Neural cell (in vitro differentiated cells): ENCODE data around the gene ZNF574. TPM values are rescaled to one million over a fixed set of nuclear protein-coding genes. Genes with fewer than 3 reads are reported as not detected.

Experiments used
- H2AFZ ChIP-seq: fragments of 200-600, 300-800 bp; sonication (generic), shearing (Covaris generic); 2 replicates; pipeline ENCODE4 v1.6.0; 2014; ENCODE audit warnings: low read depth, mild to moderate bottlenecking, antibody characterized with exemption, low read length, moderate library complexity
- H3F3A ChIP-seq: fragments of 200-600 bp; shearing (Covaris generic); 2 replicates; pipeline ENCODE4 v1.6.1; 2016; ENCODE audit warnings: mild to moderate bottlenecking, moderate library complexity, mixed read lengths, antibody characterized with exemption, low read length; ENCODE audit not compliant: insufficient read depth, poor library complexity, severe bottlenecking
- H3K27ac ChIP-seq: fragments of 200-600, 300-800 bp; sonication (generic), shearing (Covaris generic); 2 replicates; pipeline ENCODE4 v1.5.1; 2014; ENCODE audit warnings: mild to moderate bottlenecking, low read length, moderate library complexity
- H3K27me3 ChIP-seq: fragments of 300-800, 200-600 bp; sonication (generic), shearing (Covaris generic); 2 replicates; pipeline ENCODE4 v1.6.0; 2014; ENCODE audit warnings: mild to moderate bottlenecking, low read depth, low read length, moderate library complexity; ENCODE audit not compliant: insufficient read depth
- H3K36me3 ChIP-seq: fragments of 300-800, 200-600 bp; sonication (generic), shearing (Covaris generic); 2 replicates; pipeline ENCODE4 v1.5.1; 2014; ENCODE audit warnings: mild to moderate bottlenecking, antibody characterized with exemption, low read length, moderate library complexity; ENCODE audit not compliant: insufficient read depth
- H3K4me2 ChIP-seq: fragments of 300-800, 200-600 bp; sonication (generic), shearing (Covaris generic); 2 replicates; pipeline ENCODE4 v1.6.0; 2014; ENCODE audit warnings: mild to moderate bottlenecking, low read length
- H3K4me3 ChIP-seq: fragments of 300-800, 200-600 bp; sonication (generic), shearing (Covaris generic); 2 replicates; pipeline ENCODE4 v1.5.1; 2014; ENCODE audit warnings: mild to moderate bottlenecking, low read length, moderate library complexity
- H3K79me2 ChIP-seq: fragments of 200-600 bp; shearing (Covaris generic); replicated peaks from 2 replicates; pipeline ENCODE4 v1.6.0; 2014; ENCODE audit warnings: mild to moderate bottlenecking, low read length, moderate library complexity; ENCODE audit not compliant: insufficient read depth
- H3K9ac ChIP-seq: fragments of 300-800, 200-600 bp; sonication (generic), shearing (Covaris generic); 2 replicates; pipeline ENCODE4 v1.6.1; 2016; ENCODE audit warnings: mild to moderate bottlenecking, low read length, mixed read lengths
- H3K9me2 ChIP-seq: fragments of 200-600 bp; shearing (Covaris generic); 2 replicates; pipeline ENCODE4 v1.6.1; 2016; ENCODE audit warnings: mild to moderate bottlenecking, low read length, mixed read lengths; ENCODE audit not compliant: insufficient read depth
- H3K9me3 ChIP-seq: fragments of 200-600, 300-800 bp; sonication (generic), shearing (Covaris generic); 2 replicates; pipeline ENCODE4 v1.6.1; 2016; ENCODE audit warnings: mild to moderate bottlenecking, mixed run types, low read length, moderate library complexity, mixed read lengths
- H4K20me1 ChIP-seq: fragments of 200-600 bp; shearing (Covaris generic); 2 replicates; pipeline ENCODE4 v1.6.1; 2016; ENCODE audit warnings: mild to moderate bottlenecking, mixed run types; ENCODE audit not compliant: insufficient read depth
- CTCF ChIP-seq: fragments of 450-650 bp; IDR thresholded peaks from 2 replicates; pipeline ENCODE4 v1.5.1; 2014; ENCODE audit warnings: antibody characterized with exemption, mild to moderate bottlenecking, moderate library complexity; ENCODE audit not compliant: poor library complexity, severe bottlenecking
- EP300 ChIP-seq: fragments of 450-650 bp; conservative IDR thresholded peaks from 2 replicates; pipeline ENCODE4 v1.6.1; 2014; ENCODE audit warnings: antibody characterized with exemption, mild to moderate bottlenecking, moderate library complexity; ENCODE audit not compliant: poor library complexity, severe bottlenecking
- EZH2 ChIP-seq: fragments of 200-600, 300-800 bp; shearing (Covaris generic), sonication (generic); IDR thresholded peaks from 2 replicates; pipeline ENCODE4 v1.6.1; 2014; ENCODE audit warnings: antibody characterized with exemption, low read length, borderline replicate concordance, mild to moderate bottlenecking; ENCODE audit not compliant: insufficient read depth, poor library complexity, severe bottlenecking
- MXI1 ChIP-seq: fragments of 450-650 bp; conservative IDR thresholded peaks from 2 replicates; pipeline ENCODE4 v1.6.1; 2014; ENCODE audit warnings: antibody characterized with exemption, mild to moderate bottlenecking; ENCODE audit not compliant: poor library complexity, severe bottlenecking
- POLR2AphosphoS5 ChIP-seq: IDR thresholded peaks from 2 replicates; pipeline ENCODE4 v1.6.1; 2012
- RAD21 ChIP-seq: fragments of 450-650 bp; conservative IDR thresholded peaks from 2 replicates; pipeline ENCODE4 v1.6.1; 2014; ENCODE audit warnings: antibody characterized with exemption, mild to moderate bottlenecking, moderate library complexity
- REST ChIP-seq: IDR thresholded peaks from 2 replicates; pipeline ENCODE4 v1.6.1; 2012; ENCODE audit warnings: borderline replicate concordance
- SMC3 ChIP-seq: fragments of 450-650 bp; conservative IDR thresholded peaks from 2 replicates; pipeline ENCODE4 v1.6.1; 2014; ENCODE audit warnings: antibody characterized with exemption, mild to moderate bottlenecking, moderate library complexity; ENCODE audit not compliant: poor library complexity
- TAF1 ChIP-seq: IDR thresholded peaks from 2 replicates; pipeline ENCODE4 v1.6.1; 2012; ENCODE audit warnings: low read depth
- polyA plus RNA-seq: library from polyadenylated mRNA; depleted of rRNA; stranded (reverse); fragments of >200 nt; gene quantifications from 2 replicates; pipeline ENCODE4 v1.2.3, GENCODE V29; 2014

Gene ZNF574
- polyA plus RNA-seq, 1 donor from 2014 or later: 7.0 TPM

- Histone ChIP-seq H2AFZ (no peak overlapping the region), H3K36me3 (peaks cover 6% of the 10 kb centered on the region), H3K9ac (no peak overlapping the region), H3K9me2 (no peaks in the 10 kb centered on the region), H3K9me3 (no peaks in the 10 kb centered on the region), H3K4me3 (no peak overlapping the region), H3K79me2 (no peaks in the 10 kb centered on the region), H3K4me2 (no peak overlapping the region), H3K27ac (no peak overlapping the region), H3K27me3 (no peaks in the 10 kb centered on the region), H3F3A (no peaks in the 10 kb centered on the region), H4K20me1 (no peaks in the 10 kb centered on the region)
- TF ChIP-seq MXI1: no peak
- TF ChIP-seq RAD21: no peak
- no peak for TF ChIP-seq CTCF
- no peak for TF ChIP-seq REST
- TF ChIP-seq TAF1: no peak
- TF ChIP-seq SMC3: no peak
- no peak for TF ChIP-seq EZH2
- TF ChIP-seq POLR2AphosphoS5: no peak
- no peak for TF ChIP-seq EP300
Measured at GRCh38 chr19:42053037-42053935, 22.7 kb upstream of the ZNF574 start.

- Histone ChIP-seq H3K79me2 (no peaks in the 10 kb centered on the region), H3K4me3 (no peak overlapping the region), H3K9me2 (no peaks in the 10 kb centered on the region), H3K27me3 (no peaks in the 10 kb centered on the region), H3K4me2 (no peak overlapping the region), H3K36me3 (peaks cover 6% of the 10 kb centered on the region), H2AFZ (no peak overlapping the region), H3K9me3 (no peaks in the 10 kb centered on the region), H3K9ac (no peak overlapping the region), H4K20me1 (no peaks in the 10 kb centered on the region), H3K27ac (no peak overlapping the region), H3F3A (no peaks in the 10 kb centered on the region)
- TF ChIP-seq REST (no peak), RAD21 (no peak), TAF1 (no peak), POLR2AphosphoS5 (peak; percentile 15), MXI1 (no peak), SMC3 (no peak)
Measured at GRCh38 chr19:42054205-42054604, 21.8 kb upstream of the ZNF574 start.
